SK-N-SH treated with all-trans-retinoic acid at 6 μM for 48 hours (cell line): ENCODE data around the gene PDCD6IP.

Experiments
- ESRRG ChIP-seq: fragments of 250-450 bp; sonication (Bioruptor Pico); IDR thresholded peaks from 2 replicates; pipeline ENCODE4 v1.6.1; 2021; ENCODE audit warnings: mild to moderate bottlenecking
- ISL1 ChIP-seq: fragments of 250-450 bp; sonication (Bioruptor Pico); IDR thresholded peaks from 2 replicates; pipeline ENCODE4 v2.1.2; 2022; ENCODE audit warnings: mild to moderate bottlenecking, moderate library complexity
- PPARA ChIP-seq: fragments of 250-450 bp; sonication (Bioruptor Pico); IDR thresholded peaks from 2 replicates; pipeline ENCODE4 v1.5.0; 2020; ENCODE audit warnings: mild to moderate bottlenecking, borderline replicate concordance
- SNAI2 ChIP-seq: fragments of 250-450 bp; sonication (Bioruptor Pico); IDR thresholded peaks from 2 replicates; pipeline ENCODE4 v1.5.0; 2020; ENCODE audit warnings: mild to moderate bottlenecking, moderate library complexity
- ZC3H10 ChIP-seq: fragments of 250-450 bp; sonication (Bioruptor Pico); IDR thresholded peaks from 2 replicates; pipeline ENCODE4 v1.5.1; 2021; ENCODE audit warnings: mild to moderate bottlenecking, moderate library complexity
- ZFP3 ChIP-seq: fragments of 250-450 bp; sonication (Bioruptor Pico); IDR thresholded peaks from 2 replicates; pipeline ENCODE4 v1.5.0; 2020; ENCODE audit warnings: mild to moderate bottlenecking, moderate library complexity
- ZFP30 ChIP-seq: fragments of 450-650 bp; formaldehyde crosslinking; IDR thresholded peaks from 2 replicates; pipeline ENCODE4 v1.5.0; 2022; ENCODE audit warnings: mild to moderate bottlenecking, moderate library complexity
- ZNF8 ChIP-seq: fragments of 450-650 bp; formaldehyde crosslinking; IDR thresholded peaks from 2 replicates; pipeline ENCODE4 v1.5.0; 2020; ENCODE audit warnings: mild to moderate bottlenecking, moderate library complexity
- TF ChIP-seq, protein P1 (sequence below): fragments of 250-450 bp; sonication (Bioruptor Pico); IDR thresholded peaks from 2 replicates; pipeline ENCODE4 v1.8.0; 2020; ENCODE audit warnings: mild to moderate bottlenecking, moderate library complexity, borderline replicate concordance

DNA sequence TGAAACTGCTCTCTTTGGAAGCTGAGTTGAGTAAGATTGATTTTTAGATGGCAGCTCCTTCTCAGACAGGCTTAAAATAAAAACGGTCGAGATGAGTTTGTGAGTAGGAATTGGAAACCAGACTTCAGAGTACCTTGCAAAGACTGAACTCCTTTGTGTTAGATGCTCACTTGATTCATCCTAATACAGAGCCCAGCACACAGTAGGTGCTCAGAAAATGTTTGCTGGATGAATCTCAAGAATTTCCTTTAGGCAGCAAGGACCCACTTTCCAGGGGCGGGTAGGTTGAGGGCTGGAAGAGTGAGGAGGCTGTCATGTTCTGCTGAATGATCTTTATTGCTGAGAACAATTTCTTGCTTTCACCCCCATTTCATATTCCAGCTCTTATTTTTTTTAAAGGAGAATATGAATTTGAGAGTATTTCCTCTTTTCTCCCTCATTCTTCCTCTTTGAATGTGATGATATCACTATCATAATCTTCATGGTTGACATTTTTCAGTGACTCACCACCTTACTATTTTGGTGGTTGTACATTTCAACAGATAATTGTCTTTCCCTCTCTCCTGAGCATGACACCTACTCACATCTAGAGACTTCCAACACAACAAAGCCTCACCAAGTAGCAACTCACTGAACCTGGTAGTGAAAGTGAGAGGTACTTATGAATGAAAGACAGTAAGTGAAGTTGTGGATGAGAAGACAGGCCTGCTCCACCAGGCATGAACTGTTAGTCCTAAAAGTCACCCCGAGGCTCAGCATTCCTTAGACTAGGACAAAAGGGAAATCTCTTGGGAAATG, 113.3 kb downstream of the PDCD6IP start:
- no peak for TF ChIP-seq ZFP30
- no peak for TF ChIP-seq ESRRG (CRISPR knock-in tag)
- TF ChIP-seq, protein P1, sequence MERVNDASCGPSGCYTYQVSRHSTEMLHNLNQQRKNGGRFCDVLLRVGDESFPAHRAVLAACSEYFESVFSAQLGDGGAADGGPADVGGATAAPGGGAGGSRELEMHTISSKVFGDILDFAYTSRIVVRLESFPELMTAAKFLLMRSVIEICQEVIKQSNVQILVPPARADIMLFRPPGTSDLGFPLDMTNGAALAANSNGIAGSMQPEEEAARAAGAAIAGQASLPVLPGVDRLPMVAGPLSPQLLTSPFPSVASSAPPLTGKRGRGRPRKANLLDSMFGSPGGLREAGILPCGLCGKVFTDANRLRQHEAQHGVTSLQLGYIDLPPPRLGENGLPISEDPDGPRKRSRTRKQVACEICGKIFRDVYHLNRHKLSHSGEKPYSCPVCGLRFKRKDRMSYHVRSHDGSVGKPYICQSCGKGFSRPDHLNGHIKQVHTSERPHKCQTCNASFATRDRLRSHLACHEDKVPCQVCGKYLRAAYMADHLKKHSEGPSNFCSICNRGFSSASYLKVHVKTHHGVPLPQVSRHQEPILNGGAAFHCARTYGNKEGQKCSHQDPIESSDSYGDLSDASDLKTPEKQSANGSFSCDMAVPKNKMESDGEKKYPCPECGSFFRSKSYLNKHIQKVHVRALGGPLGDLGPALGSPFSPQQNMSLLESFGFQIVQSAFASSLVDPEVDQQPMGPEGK, result no peak
- TF ChIP-seq ZFP3 (CRISPR knock-in tag), result no peak
- TF ChIP-seq PPARA (CRISPR knock-in tag), result no peak
- TF ChIP-seq ZC3H10, result no peak
- peak; percentile 39; the same call in 1 of the 2 replicates for TF ChIP-seq ISL1
- TF ChIP-seq SNAI2 (CRISPR knock-in tag), result no peak
- no peak for TF ChIP-seq ZNF8 (CRISPR knock-in tag)
